GM19395 (cell line): ENCODE data around the gene YJU2.

ENCODE experiments used
- ATAC-seq: cut with Tn5 transposase; IDR thresholded peaks from one replicate; pipeline ENCODE4 v1.9.1; 2021; ENCODE audit warnings: mild to moderate bottlenecking, moderate library complexity; ENCODE audit not compliant: unreplicated experiment

YJU2 gene

GRCh38 chr19:4295972-4296771, 49.3 kb downstream of the YJU2 start:
- ATAC-seq, result no peak

GRCh38 chr19:4297901-4298809, 51.3 kb downstream of the YJU2 start:
- no peak for ATAC-seq

GRCh38 chr19:4298810-4299550, 52.1 kb downstream of the YJU2 start:
- ATAC-seq, result no peak

GRCh38 chr19:4300589-4300988, 53.7 kb downstream of the YJU2 start:
- ATAC-seq, result no peak

GRCh38 chr19:4301590-4302242, 54.8 kb downstream of the YJU2 start:
- ATAC-seq, result no peak

- no peak for ATAC-seq
Measured at GRCh38 chr19:4302243-4302640, 55.4 kb downstream of the YJU2 start, which contains the start of gene TMIGD2. TMIGD2 (minus strand) TSS chr19:4302389; CDS start chr19:4302385, 4 bp downstream.

- ATAC-seq, result no peak
Measured at GRCh38 chr19:4303819-4304537, 57.1 kb downstream of the YJU2 start.

GRCh38 chr19:4304538-4305256, 57.8 kb downstream of the YJU2 start, which contains the start of gene FSD1:
FSD1 (plus strand) TSS chr19:4304598; CDS start chr19:4304747, 149 bp downstream.
- ATAC-seq, result no peak

GRCh38 chr19:4305257-4305612, 58.4 kb downstream of the YJU2 start:
- no peak for ATAC-seq

GRCh38 chr19:4305659-4306058, 58.8 kb downstream of the YJU2 start:
- ATAC-seq, result no peak

- no peak for ATAC-seq
Measured at GRCh38 chr19:4310247-4311121, 63.6 kb downstream of the YJU2 start.

GRCh38 chr19:4313847-4314490, 67.1 kb downstream of the YJU2 start:
- no peak for ATAC-seq

GRCh38 chr19:4316956-4317355, 70.1 kb downstream of the YJU2 start:
- no peak for ATAC-seq

- ATAC-seq, result no peak
Measured at GRCh38 chr19:4318460-4318859, 71.6 kb downstream of the YJU2 start.
